Mesenchymal stem cell (in vitro differentiated cells and primary cell): ENCODE data around the gene PLVAP.

ENCODE experiments used
- DNase-seq: peaks from one replicate; pipeline ENCODE4 v3.0.0-alpha.2; 2013
- H2AFZ ChIP-seq: one replicate; pipeline ENCODE4 v1.6.1; 2013; ENCODE audit warnings: low read depth, mild to moderate bottlenecking, control low read depth, inconsistent platforms, low read length, moderate library complexity
- H2AK5ac ChIP-seq: 2 replicates; pipeline ENCODE4 v1.6.1; 2013; ENCODE audit warnings: low read length, moderate library complexity, mild to moderate bottlenecking, inconsistent platforms; ENCODE audit not compliant: severe bottlenecking
- H2BK120ac ChIP-seq: one replicate; pipeline ENCODE4 v1.6.1; 2013; ENCODE audit warnings: low read depth, mild to moderate bottlenecking, inconsistent platforms, low read length, moderate library complexity
- H2BK12ac ChIP-seq, 2 experiments: one replicate each; pipeline ENCODE4 v1.6.1; 2013; ENCODE audit warnings: inconsistent platforms in 2 of 2, low read length in 2 of 2, mild to moderate bottlenecking in 2 of 2, moderate library complexity in 2 of 2, control low read depth in 1 of 2
- H2BK15ac ChIP-seq: one replicate; pipeline ENCODE4 v1.6.1; 2013; ENCODE audit warnings: mild to moderate bottlenecking, low read depth, inconsistent platforms; ENCODE audit not compliant: poor library complexity, severe bottlenecking
- H2BK5ac ChIP-seq: 2 replicates; pipeline ENCODE4 v1.6.1; 2013; ENCODE audit warnings: low read depth, mild to moderate bottlenecking, low read length, control low read depth, inconsistent platforms; ENCODE audit not compliant: poor library complexity, severe bottlenecking
- H3K14ac ChIP-seq, 2 experiments: one replicate each; pipeline ENCODE4 v1.6.1; 2013; ENCODE audit warnings: inconsistent platforms in 2 of 2, low read length in 2 of 2, control low read depth in 1 of 2, mild to moderate bottlenecking in 1 of 2, moderate library complexity in 1 of 2
- H3K18ac ChIP-seq, 2 experiments: one replicate each; pipeline ENCODE4 v1.6.1; 2013; ENCODE audit warnings: inconsistent platforms in 2 of 2, low read length in 2 of 2, control low read depth in 1 of 2, low read depth in 1 of 2, mild to moderate bottlenecking in 1 of 2
- H3K23ac ChIP-seq, 2 experiments: one replicate each; pipeline ENCODE4 v1.6.1; 2013; ENCODE audit warnings: inconsistent platforms in 2 of 2, low read length in 2 of 2, mild to moderate bottlenecking in 2 of 2, moderate library complexity in 2 of 2, control low read depth in 1 of 2
- H3K27ac ChIP-seq: 2 replicates; pipeline ENCODE4 v1.5.1; 2013; ENCODE audit warnings: mild to moderate bottlenecking, moderate library complexity, low read length, control low read depth, inconsistent platforms; ENCODE audit not compliant: poor library complexity, severe bottlenecking
- H3K27me3 ChIP-seq, 2 experiments: 2 replicates each; pipeline versions ENCODE4 v1.6.1 to v1.7.0; 2013; ENCODE audit warnings: low read length in 2 of 2, mild to moderate bottlenecking in 2 of 2, moderate library complexity in 2 of 2, control low read depth in 1 of 2, inconsistent platforms in 1 of 2; ENCODE audit not compliant: control insufficient read depth in 1 of 2, insufficient read depth in 1 of 2
- H3K36me3 ChIP-seq, 2 experiments: 2 replicates each; pipeline versions ENCODE4 v1.6.1 to v1.7.0; 2013; ENCODE audit warnings: low read length in 2 of 2, control low read depth in 1 of 2, inconsistent platforms in 1 of 2, low read depth in 1 of 2, mild to moderate bottlenecking in 1 of 2; ENCODE audit not compliant: insufficient read depth in 2 of 2, control insufficient read depth in 1 of 2
- H3K4ac ChIP-seq, 2 experiments: one replicate each; pipeline ENCODE4 v1.6.1; 2013; ENCODE audit warnings: inconsistent platforms in 2 of 2, low read length in 2 of 2, mild to moderate bottlenecking in 2 of 2, moderate library complexity in 2 of 2, control low read depth in 1 of 2, low read depth in 1 of 2
- H3K4me1 ChIP-seq: 2 replicates; pipeline ENCODE4 v1.6.1; 2013; ENCODE audit warnings: low read depth, low read length, control low read depth; ENCODE audit not compliant: control insufficient read depth, insufficient read depth
- H3K4me2 ChIP-seq: 2 replicates; pipeline ENCODE4 v1.6.1; 2013; ENCODE audit warnings: low read length, mild to moderate bottlenecking, inconsistent platforms; ENCODE audit not compliant: poor library complexity, severe bottlenecking
- H3K4me3 ChIP-seq, 2 experiments: 2 replicates each; pipeline versions ENCODE4 v1.5.1 to v1.7.0; 2013; ENCODE audit warnings: low read length in 2 of 2, mild to moderate bottlenecking in 2 of 2, control low read depth in 1 of 2, low read depth in 1 of 2; ENCODE audit not compliant: insufficient read depth in 1 of 2
- H3K79me1 ChIP-seq: replicated peaks from 2 replicates; pipeline ENCODE4 v1.6.1; 2013; ENCODE audit warnings: mild to moderate bottlenecking, control low read depth, low read length, inconsistent platforms; ENCODE audit not compliant: poor library complexity, severe bottlenecking
- H3K9ac ChIP-seq: 2 replicates; pipeline ENCODE4 v1.7.0; 2013; ENCODE audit warnings: mild to moderate bottlenecking, low read length, moderate library complexity
- H3K9me3 ChIP-seq: 2 replicates; pipeline ENCODE4 v1.7.0; 2013; ENCODE audit warnings: mild to moderate bottlenecking, low read length; ENCODE audit not compliant: control insufficient read depth
- H4K8ac ChIP-seq: one replicate; pipeline ENCODE4 v1.6.1; 2013; ENCODE audit warnings: inconsistent platforms, mild to moderate bottlenecking, low read length, moderate library complexity
- H4K91ac ChIP-seq: one replicate; pipeline ENCODE4 v1.6.1; 2013; ENCODE audit warnings: mild to moderate bottlenecking, low read length, inconsistent platforms
- WGBS: methylation state at CpG from one replicate; pipeline ENCODE4 v1.1.7; 2013; ENCODE audit warnings: mixed read lengths; 5-methylcytosine and 5-hydroxymethylcytosine counted together

PLVAP gene

GRCh38 chr19:17353386-17353785, 23.8 kb downstream of the PLVAP start:
- Histone ChIP-seq H3K4me3 (no peak overlapping the region), H3K18ac (no peak overlapping the region), H3K79me1 (no peaks in the 10 kb centered on the region), H2BK120ac (no peak overlapping the region), H3K4me1 (peaks cover 8% of the 10 kb centered on the region), H2BK12ac (peak overlapping the region in 1 of 2 experiments; percentile 2), H2BK15ac (no peak overlapping the region), H2BK5ac (no peak overlapping the region), H2AFZ (peak overlapping the region; percentile 18), H3K27ac (no peak overlapping the region), H2AK5ac (no peak overlapping the region), H3K23ac (no peak overlapping the region), H3K4ac (no peak overlapping the region), H3K14ac (no peak overlapping the region), H4K91ac (no peak overlapping the region), H3K9ac (no peak overlapping the region), H3K27me3 (peaks cover 0 to 28% of the 10 kb centered on the region in 2 experiments), H4K8ac (no peak overlapping the region), H3K36me3 (no peaks in the 10 kb centered on the region), H3K9me3 (no peaks in the 10 kb centered on the region), H3K4me2 (no peak overlapping the region)
- DNase-seq, result no peak
- WGBS, result 88% methylated on average over 8 of the region's 8 CpGs

- no peak overlapping the region for H3K4ac ChIP-seq
- peak overlapping the region in 1 of 2 experiments; percentile 18 for H3K18ac ChIP-seq
- H3K4me1 ChIP-seq, result peaks cover 6% of the 10 kb centered on the region
- no peak overlapping the region for H3K4me3 ChIP-seq
- no peak overlapping the region for H2AK5ac ChIP-seq
- peak overlapping the region in 1 of 2 experiments; percentile 2 for H2BK12ac ChIP-seq
- H2AFZ ChIP-seq, result peak overlapping the region; percentile 18
- no peak overlapping the region for H3K27ac ChIP-seq
- no peak overlapping the region for H2BK15ac ChIP-seq
- 66% methylated on average over 14 of the region's 14 CpGs for WGBS
- no peak overlapping the region for H2BK5ac ChIP-seq
- H3K23ac ChIP-seq, result no peak overlapping the region
- no peak overlapping the region for H3K9ac ChIP-seq
- H3K36me3 ChIP-seq, result no peaks in the 10 kb centered on the region
- H3K79me1 ChIP-seq, result no peaks in the 10 kb centered on the region
- peak overlapping the region; percentile 55 for H4K91ac ChIP-seq
- peak overlapping the region; percentile 21 for H2BK120ac ChIP-seq
- peak overlapping the region; percentile 20 for H4K8ac ChIP-seq
- no peak overlapping the region for H3K4me2 ChIP-seq
- H3K9me3 ChIP-seq, result no peaks in the 10 kb centered on the region
- H3K14ac ChIP-seq, result peak overlapping the region in 1 of 2 experiments; percentile 35
- peaks cover 0 to 28% of the 10 kb centered on the region in 2 experiments for H3K27me3 ChIP-seq
- DNase-seq, result no peak
Measured at GRCh38 chr19:17352608-17353280, 24.4 kb downstream of the PLVAP start.

- Histone ChIP-seq H3K4me3 (no peak overlapping the region), H3K14ac (no peak overlapping the region), H3K27ac (no peak overlapping the region), H4K8ac (peak overlapping the region; percentile 43), H3K4ac (peak overlapping the region in 1 of 2 experiments; percentile 35), H2BK12ac (peak overlapping the region in 1 of 2 experiments; percentile 21), H3K27me3 (peaks cover 0 to 28% of the 10 kb centered on the region in 2 experiments), H3K23ac (no peak overlapping the region), H2AK5ac (no peak overlapping the region), H3K18ac (peak overlapping the region in 1 of 2 experiments; percentile 50), H3K79me1 (no peaks in the 10 kb centered on the region), H3K9me3 (no peaks in the 10 kb centered on the region), H2BK120ac (no peak overlapping the region), H3K36me3 (no peaks in the 10 kb centered on the region), H2AFZ (no peak overlapping the region), H2BK15ac (no peak overlapping the region), H3K9ac (no peak overlapping the region), H3K4me1 (peaks cover 11% of the 10 kb centered on the region), H3K4me2 (no peak overlapping the region), H2BK5ac (no peak overlapping the region), H4K91ac (peak overlapping the region; percentile 81)
- no peak for DNase-seq
- 98% methylated on average over 36 of the region's 45 CpGs for WGBS
Measured at GRCh38 chr19:17351815-17352435, 25.2 kb downstream of the PLVAP start.

- peaks cover 0 to 28% of the 10 kb centered on the region in 2 experiments for H3K27me3 ChIP-seq
- no peak overlapping the region for H2BK15ac ChIP-seq
- H3K36me3 ChIP-seq, result no peaks in the 10 kb centered on the region
- peak overlapping the region; percentile 47 for H3K9ac ChIP-seq
- peak overlapping the region; percentile 47 to 57 for H3K4ac ChIP-seq
- peaks cover 11% of the 10 kb centered on the region for H3K4me1 ChIP-seq
- H2BK5ac ChIP-seq, result no peak overlapping the region
- peak overlapping the region; percentile 33 for H3K4me2 ChIP-seq
- H3K23ac ChIP-seq, result no peak overlapping the region
- H3K9me3 ChIP-seq, result no peaks in the 10 kb centered on the region
- peak overlapping the region in 1 of 2 experiments; percentile 69 for H3K4me3 ChIP-seq
- H2AK5ac ChIP-seq, result no peak overlapping the region
- peak overlapping the region; percentile 11 to 76 for H2BK12ac ChIP-seq
- H3K27ac ChIP-seq, result no peak overlapping the region
- DNase-seq, result peak; percentile 81
- H2BK120ac ChIP-seq, result peak overlapping the region; percentile 54
- H4K8ac ChIP-seq, result peak overlapping the region; percentile 97
- H3K79me1 ChIP-seq, result no peaks in the 10 kb centered on the region
- WGBS, result 1% methylated on average over 5 of the region's 12 CpGs
- H4K91ac ChIP-seq, result peak overlapping the region; percentile 77
- H3K18ac ChIP-seq, result peak overlapping the region in 1 of 2 experiments; percentile 45
- no peak overlapping the region for H3K14ac ChIP-seq
- peak overlapping the region; percentile 80 for H2AFZ ChIP-seq
Measured at GRCh38 chr19:17348700-17349099, 28.4 kb downstream of the PLVAP start.
